ENCODE measurements around the gene FPR3. TPM values are rescaled to one million over a fixed set of nuclear protein-coding genes. Genes with fewer than 3 reads are reported as not detected.

FPR3 gene
- total and polyA plus RNA-seq, 10 of the 15 experiments (the other 5 are each of a cell fraction or from before 2014, with no cell fraction given): not detected

DNA sequence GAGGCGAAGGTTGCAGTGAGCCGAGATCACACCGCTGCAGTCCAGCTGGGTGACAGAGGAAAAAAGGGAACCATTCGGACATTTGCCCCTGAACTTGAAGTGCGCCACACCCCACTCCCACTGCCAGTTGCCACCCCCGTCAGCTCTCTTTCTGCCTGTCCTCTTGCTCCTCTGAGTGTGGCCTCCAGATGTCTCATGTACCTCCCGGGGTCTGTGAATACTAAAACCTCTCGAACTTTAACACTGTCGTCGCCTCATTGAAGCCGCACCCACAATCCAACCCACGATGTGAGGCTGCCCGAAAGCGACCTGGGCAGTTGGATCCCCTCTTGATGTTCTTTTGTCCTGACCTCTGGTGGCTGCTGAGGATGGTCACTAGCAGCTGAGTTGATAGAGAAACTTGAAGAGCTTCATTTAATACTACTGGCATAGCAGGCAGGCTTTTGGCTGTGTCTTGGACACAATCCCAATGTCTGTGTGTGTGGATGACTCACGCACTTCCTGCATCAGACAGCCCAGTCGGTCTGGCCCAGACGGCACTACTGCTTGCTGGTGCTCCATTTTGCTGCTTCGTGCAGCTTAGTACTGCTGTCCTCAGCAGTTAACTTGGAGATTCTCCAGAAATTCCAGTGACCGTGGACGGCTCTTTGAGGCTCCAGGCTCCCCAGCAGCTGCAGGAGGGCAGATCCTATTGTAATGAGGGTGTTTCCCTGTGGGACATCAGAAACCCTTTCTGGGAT lies 4.2 kb downstream of the FPR3 start:
- H3K27ac ChIP-seq (ENCODE audit: control insufficient read depth, insufficient read depth): no peak overlapping the region
- POLR2A ChIA-PET: no interaction called here
- no peak for TF ChIP-seq NFXL1 (IDR thresholded peaks at IDR 0.05; ENCODE audit: borderline replicate concordance)
- no peak for TF ChIP-seq EZH2 (IDR thresholded peaks at IDR 0.05; ENCODE audit: borderline replicate concordance, control insufficient read depth, low read depth, low read length)
- no peak for TF ChIP-seq CREM (IDR thresholded peaks at IDR 0.05; ENCODE audit: low read depth)
- no peak for TF ChIP-seq ZNF217 (IDR thresholded peaks at IDR 0.05)
- no peak for TF ChIP-seq JUND (IDR thresholded peaks at IDR 0.05; ENCODE audit: low read depth, low read length)
- no peak for TF ChIP-seq CBX5 (IDR thresholded peaks at IDR 0.05; ENCODE audit: low read depth)
- TF ChIP-seq, protein P1, sequence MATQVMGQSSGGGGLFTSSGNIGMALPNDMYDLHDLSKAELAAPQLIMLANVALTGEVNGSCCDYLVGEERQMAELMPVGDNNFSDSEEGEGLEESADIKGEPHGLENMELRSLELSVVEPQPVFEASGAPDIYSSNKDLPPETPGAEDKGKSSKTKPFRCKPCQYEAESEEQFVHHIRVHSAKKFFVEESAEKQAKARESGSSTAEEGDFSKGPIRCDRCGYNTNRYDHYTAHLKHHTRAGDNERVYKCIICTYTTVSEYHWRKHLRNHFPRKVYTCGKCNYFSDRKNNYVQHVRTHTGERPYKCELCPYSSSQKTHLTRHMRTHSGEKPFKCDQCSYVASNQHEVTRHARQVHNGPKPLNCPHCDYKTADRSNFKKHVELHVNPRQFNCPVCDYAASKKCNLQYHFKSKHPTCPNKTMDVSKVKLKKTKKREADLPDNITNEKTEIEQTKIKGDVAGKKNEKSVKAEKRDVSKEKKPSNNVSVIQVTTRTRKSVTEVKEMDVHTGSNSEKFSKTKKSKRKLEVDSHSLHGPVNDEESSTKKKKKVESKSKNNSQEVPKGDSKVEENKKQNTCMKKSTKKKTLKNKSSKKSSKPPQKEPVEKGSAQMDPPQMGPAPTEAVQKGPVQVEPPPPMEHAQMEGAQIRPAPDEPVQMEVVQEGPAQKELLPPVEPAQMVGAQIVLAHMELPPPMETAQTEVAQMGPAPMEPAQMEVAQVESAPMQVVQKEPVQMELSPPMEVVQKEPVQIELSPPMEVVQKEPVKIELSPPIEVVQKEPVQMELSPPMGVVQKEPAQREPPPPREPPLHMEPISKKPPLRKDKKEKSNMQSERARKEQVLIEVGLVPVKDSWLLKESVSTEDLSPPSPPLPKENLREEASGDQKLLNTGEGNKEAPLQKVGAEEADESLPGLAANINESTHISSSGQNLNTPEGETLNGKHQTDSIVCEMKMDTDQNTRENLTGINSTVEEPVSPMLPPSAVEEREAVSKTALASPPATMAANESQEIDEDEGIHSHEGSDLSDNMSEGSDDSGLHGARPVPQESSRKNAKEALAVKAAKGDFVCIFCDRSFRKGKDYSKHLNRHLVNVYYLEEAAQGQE (IDR thresholded peaks at IDR 0.05; ENCODE audit: low read depth, low read length): no peak
- no peak for TF ChIP-seq RAD21 (IDR thresholded peaks at IDR 0.05; ENCODE audit: insufficient read depth, low read depth, low read length)
- TF ChIP-seq BCL11A (IDR thresholded peaks at IDR 0.05; ENCODE audit: low read depth, low read length): no peak
- no peak for TF ChIP-seq FOS (IDR thresholded peaks at IDR 0.05; ENCODE audit: borderline replicate concordance, extremely low read depth, insufficient read length)
- TF ChIP-seq NR2C1 (IDR thresholded peaks at IDR 0.05): no peak
- TF ChIP-seq SIN3A (IDR thresholded peaks at IDR 0.05; ENCODE audit: low read depth, low read length): no peak
- TF ChIP-seq, protein P2, sequence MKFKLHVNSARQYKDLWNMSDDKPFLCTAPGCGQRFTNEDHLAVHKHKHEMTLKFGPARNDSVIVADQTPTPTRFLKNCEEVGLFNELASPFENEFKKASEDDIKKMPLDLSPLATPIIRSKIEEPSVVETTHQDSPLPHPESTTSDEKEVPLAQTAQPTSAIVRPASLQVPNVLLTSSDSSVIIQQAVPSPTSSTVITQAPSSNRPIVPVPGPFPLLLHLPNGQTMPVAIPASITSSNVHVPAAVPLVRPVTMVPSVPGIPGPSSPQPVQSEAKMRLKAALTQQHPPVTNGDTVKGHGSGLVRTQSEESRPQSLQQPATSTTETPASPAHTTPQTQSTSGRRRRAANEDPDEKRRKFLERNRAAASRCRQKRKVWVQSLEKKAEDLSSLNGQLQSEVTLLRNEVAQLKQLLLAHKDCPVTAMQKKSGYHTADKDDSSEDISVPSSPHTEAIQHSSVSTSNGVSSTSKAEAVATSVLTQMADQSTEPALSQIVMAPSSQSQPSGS (IDR thresholded peaks at IDR 0.05; ENCODE audit: low read length): no peak
- TF ChIP-seq, protein P3, sequence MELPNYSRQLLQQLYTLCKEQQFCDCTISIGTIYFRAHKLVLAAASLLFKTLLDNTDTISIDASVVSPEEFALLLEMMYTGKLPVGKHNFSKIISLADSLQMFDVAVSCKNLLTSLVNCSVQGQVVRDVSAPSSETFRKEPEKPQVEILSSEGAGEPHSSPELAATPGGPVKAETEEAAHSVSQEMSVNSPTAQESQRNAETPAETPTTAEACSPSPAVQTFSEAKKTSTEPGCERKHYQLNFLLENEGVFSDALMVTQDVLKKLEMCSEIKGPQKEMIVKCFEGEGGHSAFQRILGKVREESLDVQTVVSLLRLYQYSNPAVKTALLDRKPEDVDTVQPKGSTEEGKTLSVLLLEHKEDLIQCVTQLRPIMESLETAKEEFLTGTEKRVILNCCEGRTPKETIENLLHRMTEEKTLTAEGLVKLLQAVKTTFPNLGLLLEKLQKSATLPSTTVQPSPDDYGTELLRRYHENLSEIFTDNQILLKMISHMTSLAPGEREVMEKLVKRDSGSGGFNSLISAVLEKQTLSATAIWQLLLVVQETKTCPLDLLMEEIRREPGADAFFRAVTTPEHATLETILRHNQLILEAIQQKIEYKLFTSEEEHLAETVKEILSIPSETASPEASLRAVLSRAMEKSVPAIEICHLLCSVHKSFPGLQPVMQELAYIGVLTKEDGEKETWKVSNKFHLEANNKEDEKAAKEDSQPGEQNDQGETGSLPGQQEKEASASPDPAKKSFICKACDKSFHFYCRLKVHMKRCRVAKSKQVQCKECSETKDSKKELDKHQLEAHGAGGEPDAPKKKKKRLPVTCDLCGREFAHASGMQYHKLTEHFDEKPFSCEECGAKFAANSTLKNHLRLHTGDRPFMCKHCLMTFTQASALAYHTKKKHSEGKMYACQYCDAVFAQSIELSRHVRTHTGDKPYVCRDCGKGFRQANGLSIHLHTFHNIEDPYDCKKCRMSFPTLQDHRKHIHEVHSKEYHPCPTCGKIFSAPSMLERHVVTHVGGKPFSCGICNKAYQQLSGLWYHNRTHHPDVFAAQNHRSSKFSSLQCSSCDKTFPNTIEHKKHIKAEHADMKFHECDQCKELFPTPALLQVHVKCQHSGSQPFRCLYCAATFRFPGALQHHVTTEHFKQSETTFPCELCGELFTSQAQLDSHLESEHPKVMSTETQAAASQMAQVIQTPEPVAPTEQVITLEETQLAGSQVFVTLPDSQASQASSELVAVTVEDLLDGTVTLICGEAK (IDR thresholded peaks at IDR 0.05; ENCODE audit: borderline replicate concordance): no peak
- TF ChIP-seq SREBF1 (IDR thresholded peaks at IDR 0.05; ENCODE audit: low read length): no peak
- TF ChIP-seq TBL1XR1 (IDR thresholded peaks at IDR 0.05; ENCODE audit: low read depth, low read length): no peak

More for the DNA sequence above, 4.2 kb downstream of the FPR3 start:
- Histone ChIP-seq H3K79me2 (ENCODE audit: control insufficient read depth, insufficient read depth, low read length) (no peaks in the 10 kb centered on the region), H3K4me2 (ENCODE audit: control insufficient read depth, insufficient read depth) (no peak overlapping the region), H3K9me3 (replicated peaks; ENCODE audit: control insufficient read depth, insufficient read depth, low read length) (no peaks in the 10 kb centered on the region; the same call in 2 of the 3 replicates), H3K36me3 (ENCODE audit: control insufficient read depth in 2 of 2, insufficient read depth in 2 of 2, low read length in 1 of 2) (no peaks in the 10 kb centered on the region), H3K4me3 (no peak overlapping the region), H3K9ac (ENCODE audit: control insufficient read depth, insufficient read depth, low read length) (no peak overlapping the region), H2AFZ (ENCODE audit: control insufficient read depth, low read depth, low read length) (no peak overlapping the region), H3K4me1 (ENCODE audit: control insufficient read depth, insufficient read depth, low read length) (no peaks in the 10 kb centered on the region), H3K27me3 (replicated peaks in 1 of 2; ENCODE audit: control insufficient read depth in 2 of 2, insufficient read depth in 2 of 2, low read length in 1 of 2) (no peaks in the 10 kb centered on the region), H4K20me1 (ENCODE audit: control insufficient read depth, insufficient read depth) (no peaks in the 10 kb centered on the region)
- ChIA-PET SMC1A (ENCODE audit: uncharacterized antibody, unreplicated experiment) (no interaction called here), RAD21 (ENCODE audit: unreplicated experiment) (no interaction called here), CTCF (no interaction called here)
- in situ Hi-C loops (cut with MboI): no loop called here
- DNase-seq (ENCODE audit: low read depth, low spot score): no peak
- WGBS (ENCODE audit: insufficient coverage, insufficient replicate concordance, low lambda C conversion rate, missing lambda C conversion rate): 54% methylated on average over 20 of the region's 20 CpGs
- intact Hi-C loops (cut with micrococcal nuclease; ENCODE audit: unreplicated experiment): no loop called here
- no peak for FAIRE-seq
- no TSS peak for BruUV-seq (replicated peaks)
- no peak for ATAC-seq
